ENCODE results near the gene SLC35A3. TPM values are rescaled to one million over a fixed set of nuclear protein-coding genes. Genes with fewer than 3 reads are reported as not detected.
A peak's percentile ranks its signal among the peaks of the same experiment; 100 is the strongest.

The SLC35A3 gene
- total RNA-seq, 4 donors from 2014 or later, result 14.3 to 23.5 (median 17.2) TPM

GRCh38 chr1:100035214-100035613 is 65.4 kb downstream of the SLC35A3 start:
- no peak for DNase-seq (ENCODE audit: low spot score in 2 of 2)
- Histone ChIP-seq H3K9me3 (no peaks in the 10 kb centered on the region), H3K27me3 (no peaks in the 10 kb centered on the region), H3K27ac (no peak overlapping the region), H3K4me1 (peaks cover 22% of the 10 kb centered on the region), H3K36me3 (no peaks in the 10 kb centered on the region), H3K4me3 (no peak overlapping the region)
- WGBS, result 95% methylated on average over 1 of the region's 1 CpG
- no peak for TF ChIP-seq POLR2AphosphoS5 (IDR thresholded peaks at IDR 0.05)
- no peak for TF ChIP-seq CTCF (IDR thresholded peaks at IDR 0.05)
- no peak for TF ChIP-seq POLR2A (IDR thresholded peaks at IDR 0.05)
- TF ChIP-seq EP300 (IDR thresholded peaks at IDR 0.05), result no peak

GRCh38 chr1:100036718-100037655 is 67.2 kb downstream of the SLC35A3 start:
- Histone ChIP-seq H3K4me3 (peak overlapping the region; percentile 92), H3K36me3 (no peaks in the 10 kb centered on the region), H3K27ac (peak overlapping the region; percentile 98), H3K27me3 (no peaks in the 10 kb centered on the region), H3K4me1 (peaks cover 30% of the 10 kb centered on the region), H3K9me3 (no peaks in the 10 kb centered on the region)
- TF ChIP-seq CTCF (IDR thresholded peaks at IDR 0.05), result no peak
- no peak for DNase-seq (ENCODE audit: low spot score in 2 of 2)
- 24% methylated on average over 11 of the region's 11 CpGs for WGBS

GRCh38 chr1:100037656-100037926 is 67.8 kb downstream of the SLC35A3 start:
- peaks cover 36% of the 10 kb centered on the region for H3K4me1 ChIP-seq
- H3K4me3 ChIP-seq, result peak overlapping the region; percentile 92
- no peak for DNase-seq (ENCODE audit: low spot score in 2 of 2)
- 0% methylated on average over 5 of the region's 8 CpGs for WGBS
- H3K27me3 ChIP-seq, result no peaks in the 10 kb centered on the region
- peak overlapping the region; percentile 98 for H3K27ac ChIP-seq
- no peak for TF ChIP-seq CTCF (IDR thresholded peaks at IDR 0.05)
- TF ChIP-seq POLR2AphosphoS5 (IDR thresholded peaks at IDR 0.05), result no peak
- TF ChIP-seq POLR2A (IDR thresholded peaks at IDR 0.05), result no peak
- no peak for TF ChIP-seq EP300 (IDR thresholded peaks at IDR 0.05)
- no peaks in the 10 kb centered on the region for H3K9me3 ChIP-seq
- H3K36me3 ChIP-seq, result no peaks in the 10 kb centered on the region

GRCh38 chr1:100037927-100038659 is 68.3 kb downstream of the SLC35A3 start:
- Histone ChIP-seq H3K27me3 (no peaks in the 10 kb centered on the region), H3K9me3 (no peaks in the 10 kb centered on the region), H3K4me3 (peak overlapping the region; percentile 92), H3K36me3 (no peaks in the 10 kb centered on the region), H3K4me1 (peaks cover 39% of the 10 kb centered on the region), H3K27ac (peak overlapping the region; percentile 98)
- 0% methylated on average over 38 of the region's 87 CpGs for WGBS
- peak in 2 of 3 donors; percentile 71 to 73 for TF ChIP-seq POLR2AphosphoS5 (IDR thresholded peaks at IDR 0.05)
- TF ChIP-seq EP300 (IDR thresholded peaks at IDR 0.05), result no peak
- no peak for TF ChIP-seq CTCF (IDR thresholded peaks at IDR 0.05)
- peak in 1 of 2 donors; percentile 83 for TF ChIP-seq POLR2A (IDR thresholded peaks at IDR 0.05)
- DNase-seq (ENCODE audit: low spot score in 2 of 2), result peak; percentile 93

- H3K9me3 ChIP-seq, result no peaks in the 10 kb centered on the region
- H3K36me3 ChIP-seq, result no peaks in the 10 kb centered on the region
- peak overlapping the region; percentile 98 for H3K27ac ChIP-seq
- TF ChIP-seq POLR2A (IDR thresholded peaks at IDR 0.05) (peak in 1 of 2 donors; percentile 36), EP300 (IDR thresholded peaks at IDR 0.05) (no peak), POLR2AphosphoS5 (IDR thresholded peaks at IDR 0.05) (peak in 1 of 3 donors; percentile 64), CTCF (IDR thresholded peaks at IDR 0.05) (no peak)
- peaks cover 39% of the 10 kb centered on the region for H3K4me1 ChIP-seq
- WGBS, result under 1% methylated on average over 37 of the region's 37 CpGs
- no peaks in the 10 kb centered on the region for H3K27me3 ChIP-seq
- peak overlapping the region; percentile 92 for H3K4me3 ChIP-seq
- DNase-seq (ENCODE audit: low spot score in 2 of 2), result peak; percentile 79 to 88
Measured at GRCh38 chr1:100038660-100039287, 69.0 kb downstream of the SLC35A3 start.
